H1 (cell line): Measurements from ENCODE around the gene STX10. TPM values are rescaled to one million over a fixed set of nuclear protein-coding genes. Genes with fewer than 3 reads are reported as not detected.
A peak's percentile ranks its signal among the peaks of the same experiment; 100 is the strongest.

ENCODE experiments used
- CTCF ChIA-PET: fragments of 300-600 bp; sonication (Branson Sonifier 250); formaldehyde crosslinking; loops from one replicate; lab custom pipeline; 2021; ENCODE audit not compliant: partially characterized antibody; lab: Charles Lee
- POLR2A ChIA-PET: fragments of 300-600 bp; sonication (Branson Sonifier 250); formaldehyde crosslinking; loops from one replicate; lab custom pipeline; 2021; ENCODE audit warnings: inconsistent platforms; ENCODE audit not compliant: partially characterized antibody; lab: Charles Lee
- DNase-seq, 2 experiments: peaks; one replicate each; pipeline versions ENCODE4 v3.0.0 to v3.0.0-alpha.2; 2010 to 2022; ENCODE audit warnings: low spot score in 2 of 2, low read depth in 1 of 2, mixed read lengths in 1 of 2
- FAIRE-seq: peaks from 2 replicates; lab custom pipeline; 2011; peaks lifted over from hg19 to GRCh38; lab: Jason Lieb, UNC
- H2AFZ ChIP-seq: 2 replicates; pipeline ENCODE4 v1.8.1; 2012; ENCODE audit warnings: low read length, inconsistent platforms
- H2AK5ac ChIP-seq: 2 replicates; pipeline ENCODE4 v1.6.1; 2013; ENCODE audit warnings: low read depth, low read length
- H2BK120ac ChIP-seq: replicated peaks from 2 replicates; pipeline ENCODE3; 2013; ENCODE audit warnings: low read depth, low read length, inconsistent platforms
- H2BK12ac ChIP-seq: 2 replicates; pipeline ENCODE4 v1.6.1; 2013; ENCODE audit warnings: low read depth, low read length
- H2BK15ac ChIP-seq: 2 replicates; pipeline ENCODE4 v1.6.1; 2013; ENCODE audit warnings: low read length
- H2BK20ac ChIP-seq: 2 replicates; pipeline ENCODE4 v1.6.1; 2013; ENCODE audit warnings: low read length
- H2BK5ac ChIP-seq: 2 replicates; pipeline ENCODE4 v1.6.1; 2013; ENCODE audit warnings: low read depth, low read length
- H3K14ac ChIP-seq: 2 replicates; pipeline ENCODE4 v1.6.1; 2013; ENCODE audit warnings: inconsistent platforms; ENCODE audit not compliant: insufficient read length
- H3K18ac ChIP-seq: 2 replicates; pipeline ENCODE4 v1.6.1; 2013; ENCODE audit warnings: low read length; ENCODE audit errors: extremely low read depth
- H3K23ac ChIP-seq: 2 replicates; pipeline ENCODE4 v1.6.1; 2013; ENCODE audit warnings: inconsistent platforms; ENCODE audit not compliant: insufficient read length
- H3K23me2 ChIP-seq: 2 replicates; pipeline ENCODE4 v1.6.1; 2013; ENCODE audit warnings: low read depth, low read length
- H3K27ac ChIP-seq: 2 replicates; pipeline ENCODE4 v1.6.1; 2011; ENCODE audit warnings: low read depth, low read length, inconsistent platforms
- H3K27me3 ChIP-seq, 4 experiments: replicated peaks in 1 of 4; 1 replicate in 1 of 4; 2 replicates in 3 of 4; pipeline versions ENCODE4 v1.6.1 to v1.8.1; 2011 to 2013; ENCODE audit warnings: low read length in 3 of 4, mild to moderate bottlenecking in 3 of 4, inconsistent platforms in 2 of 4, mixed read lengths in 2 of 4, moderate library complexity in 1 of 4; ENCODE audit not compliant: control insufficient read depth in 3 of 4, insufficient read depth in 3 of 4; ENCODE audit errors: extremely low read depth in 1 of 4
- H3K36me3 ChIP-seq, 4 experiments: 2 replicates each; pipeline versions ENCODE4 v1.6.1 to v1.8.1; 2011 to 2013; ENCODE audit warnings: mild to moderate bottlenecking in 4 of 4, low read length in 3 of 4, moderate library complexity in 2 of 4, control low read depth in 1 of 4, inconsistent platforms in 1 of 4; ENCODE audit not compliant: insufficient read depth in 4 of 4, control insufficient read depth in 2 of 4
- H3K4ac ChIP-seq: replicated peaks from 2 replicates; pipeline ENCODE3; 2013; ENCODE audit warnings: low read length, low read depth, mixed read lengths, inconsistent platforms; ENCODE audit not compliant: insufficient read length
- H3K4me1 ChIP-seq, 4 experiments: replicated peaks in 1 of 4; 1 replicate in 1 of 4; 2 replicates in 3 of 4; pipeline versions ENCODE4 v1.6.1 to v1.8.1; 2011 to 2013; ENCODE audit warnings: low read length in 3 of 4, inconsistent platforms in 2 of 4, mixed read lengths in 1 of 4; ENCODE audit not compliant: insufficient read depth in 4 of 4, control insufficient read depth in 3 of 4
- H3K4me2 ChIP-seq, 2 experiments: 2 replicates each; pipeline versions ENCODE4 v1.6.1 to v1.8.1; 2011 to 2013; ENCODE audit warnings: low read depth in 2 of 2, low read length in 2 of 2, control low read depth in 1 of 2, inconsistent platforms in 1 of 2, mild to moderate bottlenecking in 1 of 2; ENCODE audit not compliant: insufficient read depth in 1 of 2
- H3K4me3 ChIP-seq, 4 experiments: fragments of 200-600, 300-600 bp in 1 of 4; sonication (generic), shearing (Covaris generic), sonication (Bioruptor Twin) in 1 of 4; 2 replicates each; pipeline versions ENCODE4 v1.5.1 to v1.8.1; 2011 to 2016; ENCODE audit warnings: low read length in 4 of 4, low read depth in 3 of 4, control low read depth in 2 of 4, inconsistent platforms in 2 of 4, mild to moderate bottlenecking in 2 of 4, mixed read lengths in 1 of 4, moderate library complexity in 1 of 4; ENCODE audit not compliant: insufficient read depth in 2 of 4; ENCODE audit errors: extremely low read depth in 1 of 4
- H3K56ac ChIP-seq: replicated peaks from 2 replicates; pipeline ENCODE3; 2013; ENCODE audit warnings: low read depth, mild to moderate bottlenecking, mixed read lengths, low read length, inconsistent platforms; ENCODE audit not compliant: insufficient read length
- H3K79me1 ChIP-seq: 2 replicates; pipeline ENCODE4 v1.6.1; 2013; ENCODE audit warnings: low read depth, low read length, control low read depth
- H3K79me2 ChIP-seq, 2 experiments: 2 replicates each; pipeline versions ENCODE4 v1.6.1 to v1.8.1; 2012 to 2013; ENCODE audit warnings: low read length in 2 of 2, mild to moderate bottlenecking in 2 of 2, inconsistent platforms in 1 of 2; ENCODE audit not compliant: insufficient read depth in 2 of 2, control insufficient read depth in 1 of 2
- H3K9ac ChIP-seq, 4 experiments: replicated peaks in 1 of 4; 1 replicate in 1 of 4; 2 replicates in 3 of 4; pipeline versions ENCODE4 v1.6.1 to v1.8.1; 2011 to 2013; ENCODE audit warnings: low read depth in 3 of 4, low read length in 3 of 4, control low read depth in 2 of 4, mild to moderate bottlenecking in 2 of 4, moderate library complexity in 2 of 4, inconsistent platforms in 1 of 4; ENCODE audit errors: extremely low read depth in 1 of 4
- H3K9me3 ChIP-seq, 2 experiments: 2 replicates each; pipeline versions ENCODE4 v1.6.1 to v1.8.1; 2012 to 2013; ENCODE audit warnings: mild to moderate bottlenecking in 2 of 2, moderate library complexity in 2 of 2, control low read depth in 1 of 2, inconsistent platforms in 1 of 2, low read depth in 1 of 2, low read length in 1 of 2, mixed read lengths in 1 of 2; ENCODE audit not compliant: insufficient read depth in 2 of 2
- H4K20me1 ChIP-seq, 2 experiments: replicated peaks in 1 of 2; 2 replicates each; pipeline versions ENCODE3 to v1.8.1; 2011 to 2013; ENCODE audit warnings: inconsistent platforms in 2 of 2, low read length in 2 of 2, mild to moderate bottlenecking in 1 of 2; ENCODE audit not compliant: insufficient read depth in 2 of 2, control insufficient read depth in 1 of 2
- H4K5ac ChIP-seq: 2 replicates; pipeline ENCODE4 v1.6.1; 2013; ENCODE audit warnings: low read length, low read depth, mixed read lengths, inconsistent platforms; ENCODE audit not compliant: insufficient read length
- H4K8ac ChIP-seq: 2 replicates; pipeline ENCODE4 v1.8.0; 2013; ENCODE audit warnings: mild to moderate bottlenecking, moderate library complexity, low read length, inconsistent platforms; ENCODE audit not compliant: insufficient read depth; ENCODE audit errors: extremely low read depth
- H4K91ac ChIP-seq: replicated peaks from 2 replicates; pipeline ENCODE3; 2013; ENCODE audit warnings: low read length, mixed read lengths, inconsistent platforms; ENCODE audit not compliant: insufficient read length
- BACH1 ChIP-seq: IDR thresholded peaks from 2 replicates; pipeline ENCODE4 v1.6.1; 2012; ENCODE audit warnings: low read length, improper control_type of control experiment
- HDAC6 ChIP-seq: IDR thresholded peaks from one replicate; pipeline ENCODE4 v1.7.1; 2012; ENCODE audit warnings: low read depth, mild to moderate bottlenecking, inconsistent platforms, low read length, moderate library complexity
- POLR2AphosphoS5 ChIP-seq: IDR thresholded peaks from 2 replicates; pipeline ENCODE4 v1.6.1; 2011; ENCODE audit warnings: low read depth, low read length
- TCF12 ChIP-seq: IDR thresholded peaks from 2 replicates; pipeline ENCODE4 v1.6.1; 2011; ENCODE audit warnings: low read depth, mild to moderate bottlenecking, low read length
- YY1 ChIP-seq: IDR thresholded peaks from 2 replicates; pipeline ENCODE4 v1.6.1; 2011; ENCODE audit warnings: low read depth, mild to moderate bottlenecking, low read length
- WGBS, 2 experiments: shearing (Covaris generic) in 1 of 2; methylation state at CpG; one replicate each; pipeline versions ENCODE4 v1.1.6 to v1.1.7; 2013 to 2015; ENCODE audit warnings: low lambda C conversion rate in 2 of 2, mixed read lengths in 2 of 2, inconsistent platforms in 1 of 2, low coverage in 1 of 2, missing lambda C conversion rate in 1 of 2; ENCODE audit not compliant: insufficient replicate concordance in 2 of 2, insufficient coverage in 1 of 2, insufficient read length in 1 of 2; ENCODE audit errors: extremely low coverage in 1 of 2, missing lambda C conversion rate in 1 of 2; 5-methylcytosine and 5-hydroxymethylcytosine counted together
- polyA plus RNA-seq, 7 experiments: library from polyadenylated mRNA; depleted of rRNA in 3 of 7; stranded (reverse) in 5 of 7; unstranded in 2 of 7; fragments of >200 nt in 5 of 7; fragments of 200-250 nt in 2 of 7; gene quantifications; 1 replicate in 5 of 7; 2 replicates in 1 of 7; 4 replicates in 1 of 7; pipeline versions ENCODE4 v1.2.1 to v1.2.3, GENCODE V29; 2011 to 2013; ENCODE audit warnings: missing spikeins in 2 of 7, mixed read lengths in 2 of 7
- total RNA-seq: library from RNA; stranded (reverse); fragmentation: NEBNext Ultra II Directional; extraction: Animal tissue kit (Norgen Biotek cat#: 25700); gene quantifications from 2 replicates; pipeline ENCODE4 v1.2.1, GENCODE V29; 2021
- TF ChIP-seq, protein P1 (sequence below): IDR thresholded peaks from 2 replicates; pipeline ENCODE4 v1.6.1; 2011; ENCODE audit warnings: low read depth, mild to moderate bottlenecking, low read length; ENCODE audit not compliant: insufficient read depth

STX10 gene
- total and polyA plus RNA-seq, 2 of the 8 experiments (the other 6 are each of a cell fraction or from before 2014, with no cell fraction given), result 53.0 to 80.1 TPM

DNA sequence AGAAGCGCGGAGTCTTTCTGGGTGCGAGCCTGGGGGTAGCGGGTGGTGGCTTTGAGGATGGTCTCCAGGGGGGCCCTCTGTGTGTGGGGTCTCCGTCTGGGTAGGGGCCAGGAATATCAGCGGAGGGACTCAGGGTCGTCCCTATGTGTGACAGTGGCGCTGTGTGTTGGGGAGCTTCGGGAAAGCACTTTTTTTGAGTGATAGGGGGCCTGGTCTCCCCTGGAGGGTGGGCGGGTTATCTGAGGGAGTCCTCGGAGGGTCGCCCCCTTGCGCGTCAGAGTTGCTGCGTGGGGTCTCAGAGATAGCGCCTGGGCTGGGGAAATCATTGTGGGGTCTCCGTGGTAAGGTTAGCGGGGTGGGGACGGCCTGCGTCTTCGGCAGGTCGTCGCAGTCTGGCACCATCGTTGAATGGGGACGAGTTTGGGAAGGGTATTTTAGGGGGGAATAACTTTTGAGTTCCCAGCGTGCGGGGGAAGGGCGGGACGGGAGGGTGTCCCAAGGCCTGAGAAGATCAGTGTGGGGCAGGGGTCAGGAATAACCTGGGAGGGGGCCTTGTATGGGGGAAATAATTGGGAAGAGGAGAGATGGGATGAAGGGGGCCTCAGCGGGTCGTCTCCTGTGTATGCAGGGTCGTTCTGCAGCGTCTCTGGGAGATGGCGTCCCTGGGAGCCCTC, 893 bp upstream of the STX10 start:
- peaks cover 17 to 46% of the 10 kb centered on the region in 2 experiments for H3K79me2 ChIP-seq
- ChIA-PET CTCF (interaction anchor here (2.5 kb wide), 1 partner anchor 14 kb away, joined by 5 read pairs; no protein-coding TSS in a partner anchor), POLR2A (interaction anchor here (0.6 to 9.6 kb wide), 13 partner anchors 14 to 205 kb away, joined by 3 to 530 read pairs (median 9); partner anchors contain the start of genes NACC1, RAD23A and TRMT1)
- H2BK5ac ChIP-seq, result peak overlapping the region; percentile 96
- peak overlapping the region; percentile 82 to 91 for H3K4me2 ChIP-seq
- H3K79me1 ChIP-seq, result peaks cover 8% of the 10 kb centered on the region
- peaks cover 0 to 6% (median 3%) of the 10 kb centered on the region in 4 experiments; a peak in 6 of 7 replicates for H3K4me1 ChIP-seq
- TF ChIP-seq YY1 (no peak), TCF12 (no peak), POLR2AphosphoS5 (0 out of 2 replicates have a peak, but pooled peaks have one; percentile 11), HDAC6 (no peak), BACH1 (no peak)
- TF ChIP-seq, protein P1, sequence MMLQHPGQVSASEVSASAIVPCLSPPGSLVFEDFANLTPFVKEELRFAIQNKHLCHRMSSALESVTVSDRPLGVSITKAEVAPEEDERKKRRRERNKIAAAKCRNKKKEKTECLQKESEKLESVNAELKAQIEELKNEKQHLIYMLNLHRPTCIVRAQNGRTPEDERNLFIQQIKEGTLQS, result no peak
- peaks cover 0 to 7% (median 2%) of the 10 kb centered on the region in 4 experiments; a peak in 2 of 8 replicates for H3K36me3 ChIP-seq
- H4K8ac ChIP-seq, result peak overlapping the region; percentile 29; the same call in 1 of the 2 replicates
- peak overlapping the region; percentile 62 to 86 (median 86) for H3K9ac ChIP-seq
- no peak overlapping the region for H3K23ac ChIP-seq
- H2BK120ac ChIP-seq, result peak overlapping the region; percentile 83
- peak overlapping the region; percentile 80 for H4K5ac ChIP-seq
- peaks cover 7 to 13% of the 10 kb centered on the region in 2 experiments for H4K20me1 ChIP-seq
- 3% methylated on average over 33 of the region's 34 CpGs; no CpG with 5 or more reads in 1 of the 2 experiments for WGBS, 2 experiments
- no peak for FAIRE-seq
- peak overlapping the region; percentile 90 for H2BK12ac ChIP-seq
- no peak overlapping the region for H2AK5ac ChIP-seq
- peaks cover 23% of the 10 kb centered on the region for H3K23me2 ChIP-seq
- no peaks in the 10 kb centered on the region; a peak in 1 of 7 replicates for H3K27me3 ChIP-seq
- H2AFZ ChIP-seq, result no peak overlapping the region
- peak overlapping the region; percentile 87 to 97 (median 94) for H3K4me3 ChIP-seq
- H2BK15ac ChIP-seq, result 0 out of 2 replicates have a peak overlapping the region, but pooled peaks have one; percentile 81
- peak overlapping the region; percentile 98 for H4K91ac ChIP-seq
- H3K4ac ChIP-seq, result peak overlapping the region; percentile 85
- H3K18ac ChIP-seq, result peak overlapping the region; percentile 99
- peak overlapping the region; percentile 79 for H3K27ac ChIP-seq
- H3K9me3 ChIP-seq, result no peaks in the 10 kb centered on the region
- DNase-seq, result peak in 1 of 2 experiments; percentile 58
- no peak overlapping the region for H3K14ac ChIP-seq
- H2BK20ac ChIP-seq, result no peak overlapping the region
- peak overlapping the region; percentile 98 for H3K56ac ChIP-seq
